CD14-positive monocyte (primary cell): Measurements from ENCODE around the gene KCNS1. TPM values are rescaled to one million over a fixed set of nuclear protein-coding genes. Genes with fewer than 3 reads are reported as not detected.

Source experiments
- DNase-seq, 3 donors: peaks; one replicate each; pipeline ENCODE4 v3.0.0-alpha.2; 2011 to 2022
- H2AFZ ChIP-seq: 2 replicates; pipeline ENCODE4 v1.6.0; 2012; ENCODE audit warnings: mild to moderate bottlenecking, low read depth, low read length, inconsistent platforms; ENCODE audit not compliant: insufficient read depth, poor library complexity, severe bottlenecking
- H3K27ac ChIP-seq, 2 donors: 1 replicate in 1 of 2; 2 replicates in 1 of 2; pipeline ENCODE4 v1.5.1; 2012 to 2013; ENCODE audit warnings: low read length in 2 of 2, control low read depth in 1 of 2, inconsistent platforms in 1 of 2, low read depth in 1 of 2, mild to moderate bottlenecking in 1 of 2
- H3K27me3 ChIP-seq, 2 donors: one replicate each; pipeline versions ENCODE4 v1.6.0 to v1.6.1; 2011 to 2013; ENCODE audit warnings: low read length in 2 of 2; ENCODE audit not compliant: control insufficient read depth in 2 of 2, insufficient read depth in 2 of 2
- H3K36me3 ChIP-seq, 2 donors: replicated peaks in 1 of 2; 1 replicate in 1 of 2; 2 replicates in 1 of 2; pipeline versions ENCODE4 v1.5.1 to v1.6.1; 2012 to 2013; ENCODE audit warnings: low read length in 2 of 2, control low read depth in 1 of 2, inconsistent platforms in 1 of 2, mild to moderate bottlenecking in 1 of 2; ENCODE audit not compliant: insufficient read depth in 2 of 2, control insufficient read depth in 1 of 2
- H3K4me1 ChIP-seq, 2 donors: 1 replicate in 1 of 2; 2 replicates in 1 of 2; pipeline versions ENCODE4 v1.5.1 to v1.6.1; 2012 to 2013; ENCODE audit warnings: low read length in 2 of 2, control low read depth in 1 of 2, inconsistent platforms in 1 of 2, mild to moderate bottlenecking in 1 of 2, moderate library complexity in 1 of 2; ENCODE audit not compliant: insufficient read depth in 2 of 2, control insufficient read depth in 1 of 2
- H3K4me2 ChIP-seq: replicated peaks from 2 replicates; pipeline ENCODE3; 2012; ENCODE audit warnings: low read length, moderate library complexity, mild to moderate bottlenecking; ENCODE audit not compliant: poor library complexity, severe bottlenecking; ENCODE audit errors: extremely low read depth
- H3K4me3 ChIP-seq, 3 experiments: fragments of 200-600 bp in 1 of 3; sonication (generic) in 1 of 3; replicated peaks in 1 of 3; 1 replicate in 2 of 3; 2 replicates in 1 of 3; pipeline ENCODE4 v1.5.1; 2011 to 2013; ENCODE audit warnings: low read length in 3 of 3, mild to moderate bottlenecking in 3 of 3, control low read depth in 2 of 3, low read depth in 2 of 3, inconsistent platforms in 1 of 3, moderate library complexity in 1 of 3
- H3K79me2 ChIP-seq: 2 replicates; pipeline ENCODE4 v1.6.0; 2012; ENCODE audit warnings: mild to moderate bottlenecking, control low read depth, inconsistent platforms, low read length, moderate library complexity; ENCODE audit not compliant: insufficient read depth
- H3K9ac ChIP-seq: 2 replicates; pipeline ENCODE4 v1.6.0; 2017; ENCODE audit warnings: low read length, mild to moderate bottlenecking; ENCODE audit not compliant: insufficient read depth, poor library complexity, severe bottlenecking
- H3K9me3 ChIP-seq, 2 donors: replicated peaks in 1 of 2; 1 replicate in 1 of 2; 2 replicates in 1 of 2; pipeline versions ENCODE4 v1.5.1 to v1.6.1; 2012 to 2013; ENCODE audit warnings: low read length in 2 of 2, control low read depth in 1 of 2; ENCODE audit not compliant: control insufficient read depth in 1 of 2, insufficient read depth in 1 of 2
- H4K20me1 ChIP-seq: 2 replicates; pipeline ENCODE4 v1.6.0; 2012; ENCODE audit warnings: mild to moderate bottlenecking, low read length, control low read depth, moderate library complexity; ENCODE audit not compliant: insufficient read depth
- H3K27ac Mint-ChIP-seq, 7 donors: one replicate each; pipeline ENCODE4 v1.8.0; 2020; ENCODE audit warnings: mild to moderate bottlenecking in 7 of 7, mixed read lengths in 7 of 7, moderate library complexity in 6 of 7, inconsistent platforms in 2 of 7
- H3K27me3 Mint-ChIP-seq, 3 donors: one replicate each; pipeline ENCODE4 v1.8.0; 2021 to 2022; ENCODE audit warnings: low read depth in 3 of 3, mild to moderate bottlenecking in 3 of 3, mixed read lengths in 3 of 3, moderate library complexity in 3 of 3, inconsistent platforms in 1 of 3
- H3K36me3 Mint-ChIP-seq, 2 donors: one replicate each; pipeline ENCODE4 v1.8.0; 2020; ENCODE audit warnings: mixed read lengths in 2 of 2, inconsistent platforms in 1 of 2, mild to moderate bottlenecking in 1 of 2
- H3K4me1 Mint-ChIP-seq: one replicate; pipeline ENCODE4 v1.8.0; 2020; ENCODE audit warnings: mild to moderate bottlenecking, mixed read lengths
- H3K4me3 Mint-ChIP-seq, 2 donors: one replicate each; pipeline ENCODE4 v1.8.0; 2020; ENCODE audit warnings: mild to moderate bottlenecking in 2 of 2, mixed read lengths in 2 of 2, moderate library complexity in 1 of 2
- H3K9me3 Mint-ChIP-seq, 7 donors: one replicate each; pipeline ENCODE4 v1.8.0; 2020 to 2022; ENCODE audit warnings: mixed read lengths in 7 of 7, mild to moderate bottlenecking in 6 of 7, moderate library complexity in 6 of 7, inconsistent platforms in 2 of 7
- CTCF ChIP-seq: fragments of 200-600 bp; IDR thresholded peaks from one replicate; pipeline ENCODE4 v1.8.0; 2022; ENCODE audit warnings: antibody characterized with exemption, mild to moderate bottlenecking
- WGBS: methylation state at CpG from one replicate; pipeline ENCODE4 v1.1.5; 2013; ENCODE audit warnings: missing lambda C conversion rate; ENCODE audit not compliant: insufficient coverage; 5-methylcytosine and 5-hydroxymethylcytosine counted together
- intact Hi-C, 2 donors: fragments of 100-400 bp; cut with micrococcal nuclease; formaldehyde crosslinking; loops; one replicate each; pipeline versions ENCODE4 v1.15.0 to v1.15.1; 2023
- polyA plus RNA-seq, 3 donors: library from polyadenylated mRNA; depleted of rRNA in 1 of 3; unstranded in 2 of 3; stranded (reverse) in 1 of 3; fragments of 300-500 nt in 2 of 3; fragments of >200 nt in 1 of 3; fragmentation: Illumina TruSeq in 2 of 3; gene quantifications; 1 replicate in 2 of 3; 2 replicates in 1 of 3; pipeline ENCODE4 v1.2.3, GENCODE V29; 2012 to 2021

Gene KCNS1
- polyA plus RNA-seq, 3 donors: 0.23 TPM; not detected in 2

- no peaks in the 10 kb centered on the region for H3K36me3 Mint-ChIP-seq
- Histone ChIP-seq H4K20me1 (no peaks in the 10 kb centered on the region), H3K27me3 (no peaks in the 10 kb centered on the region), H3K4me1 (no peaks in the 10 kb centered on the region), H3K9me3 (no peaks in the 10 kb centered on the region), H3K79me2 (no peaks in the 10 kb centered on the region), H3K4me2 (no peak overlapping the region), H2AFZ (no peak overlapping the region), H3K27ac (no peak overlapping the region), H3K4me3 (no peak overlapping the region), H3K36me3 (no peaks in the 10 kb centered on the region), H3K9ac (no peak overlapping the region)
- no peak overlapping the region for H3K27ac Mint-ChIP-seq
- intact Hi-C loops: no loop called here
- peaks cover 11 to 16% (median 13%) of the 10 kb centered on the region in 3 donors for H3K27me3 Mint-ChIP-seq
- no peaks in the 10 kb centered on the region for H3K4me1 Mint-ChIP-seq
- H3K4me3 Mint-ChIP-seq: no peak overlapping the region
- H3K9me3 Mint-ChIP-seq: no peaks in the 10 kb centered on the region
- TF ChIP-seq CTCF: no peak
- no peak for DNase-seq
Observed at GRCh38 chr20:45112754-45113153, 11.8 kb upstream of the KCNS1 start.

- Mint-ChIP-seq H3K4me1 (no peaks in the 10 kb centered on the region), H3K27me3 (peaks cover 12 to 15% (median 15%) of the 10 kb centered on the region in 3 donors), H3K9me3 (no peaks in the 10 kb centered on the region), H3K36me3 (no peaks in the 10 kb centered on the region), H3K4me3 (peak overlapping the region in 1 of 2 donors; percentile 48), H3K27ac (no peak overlapping the region)
- no peaks in the 10 kb centered on the region for H3K79me2 ChIP-seq
- no peaks in the 10 kb centered on the region for H4K20me1 ChIP-seq
- DNase-seq: no peak
- no peaks in the 10 kb centered on the region for H3K9me3 ChIP-seq
- no peak overlapping the region for H3K27ac ChIP-seq
- H3K4me3 ChIP-seq: no peak overlapping the region
- peak; percentile 58 for TF ChIP-seq CTCF
- 47% methylated on average over 12 of the region's 17 CpGs for WGBS
- H3K27me3 ChIP-seq: no peaks in the 10 kb centered on the region
- no peak overlapping the region for H3K9ac ChIP-seq
- no peak overlapping the region for H2AFZ ChIP-seq
- H3K36me3 ChIP-seq: no peaks in the 10 kb centered on the region
- intact Hi-C loops: no loop called here
- H3K4me1 ChIP-seq: no peaks in the 10 kb centered on the region
- no peak overlapping the region for H3K4me2 ChIP-seq
Observed at GRCh38 chr20:45111799-45112471, 11.0 kb upstream of the KCNS1 start.
